GM12878 (cell line): ENCODE data around the gene C1QL4. TPM values are rescaled to one million over a fixed set of nuclear protein-coding genes. Genes with fewer than 3 reads are reported as not detected.

Experiments used
- ATAC-seq: fragments of 200-7000 bp; cut with Tn5 transposase; 3 replicates; pipeline ENCODE4 v1.9.1; 2020; ENCODE audit warnings: mild to moderate bottlenecking, moderate library complexity
- BruUV-seq: library from RNA; stranded (reverse); fragments of 400-500 nt; replicated peaks from 2 replicates; lab custom pipeline; 2021; lab: Mats Ljungman, UMichigan
- CTCF ChIA-PET: fragments of 300-600 bp; sonication (Branson Sonifier 250); formaldehyde crosslinking; extraction: SDS; loops from one replicate; lab custom pipeline; 2021; ENCODE audit warnings: inconsistent platforms; lab: Yijun Ruan, JAX
- POLR2A ChIA-PET: fragments of 350-600 bp; formaldehyde crosslinking; extraction: SDS; loops from one replicate; lab custom pipeline; 2021; ENCODE audit warnings: inconsistent platforms; lab: Charles Lee
- RAD21 ChIA-PET: fragments of 300-600 bp; sonication (Branson Sonifier 250); formaldehyde crosslinking; loops from one replicate; lab custom pipeline; 2023; ENCODE audit warnings: antibody characterized with exemption; ENCODE audit not compliant: unreplicated experiment; lab: Charles Lee
- SMC1A ChIA-PET: fragments of 300-600 bp; sonication (Branson Sonifier 250); formaldehyde crosslinking; loops from one replicate; lab custom pipeline; 2023; ENCODE audit not compliant: unreplicated experiment, uncharacterized antibody; lab: Charles Lee
- DNase-seq: peaks from one replicate; pipeline ENCODE4 v3.0.0-alpha.2; 2011; ENCODE audit warnings: low read depth, low spot score
- FAIRE-seq: peaks from 3 replicates; lab custom pipeline; 2011; peaks lifted over from hg19 to GRCh38; lab: Jason Lieb, UNC
- H2AFZ ChIP-seq: 2 replicates; pipeline ENCODE4 v1.6.0; 2011; ENCODE audit warnings: low read depth, low read length, control low read depth; ENCODE audit not compliant: control insufficient read depth
- H3K27ac ChIP-seq: 2 replicates; pipeline ENCODE4 v1.5.1; 2011; ENCODE audit warnings: control low read depth; ENCODE audit not compliant: control insufficient read depth, insufficient read depth
- H3K27me3 ChIP-seq, 2 experiments: replicated peaks in 1 of 2; 2 replicates each; pipeline versions ENCODE4 v1.6.0 to v1.6.1; 2011; ENCODE audit warnings: low read length in 1 of 2; ENCODE audit not compliant: control insufficient read depth in 2 of 2, insufficient read depth in 2 of 2
- H3K36me3 ChIP-seq, 2 experiments: 2 replicates each; pipeline ENCODE4 v1.5.1; 2011; ENCODE audit warnings: low read length in 1 of 2; ENCODE audit not compliant: control insufficient read depth in 2 of 2, insufficient read depth in 2 of 2
- H3K4me1 ChIP-seq: 2 replicates; pipeline ENCODE4 v1.6.1; 2011; ENCODE audit warnings: mild to moderate bottlenecking, low read length, moderate library complexity, mixed read lengths; ENCODE audit not compliant: control insufficient read depth, insufficient read depth
- H3K4me2 ChIP-seq: 2 replicates; pipeline ENCODE4 v1.6.0; 2011; ENCODE audit warnings: control low read depth; ENCODE audit not compliant: control insufficient read depth, insufficient read depth
- H3K4me3 ChIP-seq: fragments of 200-600 bp; sonication (generic); 2 replicates; pipeline ENCODE4 v1.5.1; 2016
- H3K79me2 ChIP-seq: 2 replicates; pipeline ENCODE4 v1.6.0; 2011; ENCODE audit warnings: low read length; ENCODE audit not compliant: control insufficient read depth, insufficient read depth
- H3K9ac ChIP-seq: 2 replicates; pipeline ENCODE4 v1.8.0; 2011; ENCODE audit warnings: low read length, control low read depth, mixed read lengths; ENCODE audit not compliant: control insufficient read depth, insufficient read depth
- H3K9me3 ChIP-seq: replicated peaks from 3 replicates; pipeline ENCODE4 v1.5.1; 2011; ENCODE audit warnings: mild to moderate bottlenecking, low read length; ENCODE audit not compliant: control insufficient read depth, insufficient read depth
- H4K20me1 ChIP-seq: 2 replicates; pipeline ENCODE4 v1.6.0; 2011; ENCODE audit not compliant: control insufficient read depth, insufficient read depth
- CHD4 ChIP-seq: fragments of 200-600 bp; sonication (generic); IDR thresholded peaks from 2 replicates; pipeline ENCODE4 v1.6.1; 2016; ENCODE audit warnings: mild to moderate bottlenecking
- CREB1 ChIP-seq: IDR thresholded peaks from 2 replicates; pipeline ENCODE4 v1.6.1; 2012; ENCODE audit warnings: low read depth, mild to moderate bottlenecking, inconsistent platforms
- HDAC6 ChIP-seq: fragments of 200-600 bp; sonication (generic); IDR thresholded peaks from one replicate; pipeline ENCODE4 v1.8.0; 2017; ENCODE audit warnings: antibody characterized with exemption; ENCODE audit not compliant: unreplicated experiment
- MXI1 ChIP-seq: fragments of 150-350 bp; IDR thresholded peaks from 2 replicates; pipeline ENCODE4 v1.6.1; 2011; ENCODE audit warnings: low read depth, mild to moderate bottlenecking, inconsistent platforms, low read length, improper control_type of control experiment
- POLR2A ChIP-seq: IDR thresholded peaks from 2 replicates; pipeline ENCODE4 v1.6.1; 2011; ENCODE audit warnings: low read depth, mild to moderate bottlenecking, low read length
- POLR2AphosphoS2 ChIP-seq: IDR thresholded peaks from 2 replicates; pipeline ENCODE4 v1.6.1; 2011; ENCODE audit warnings: low read depth, mild to moderate bottlenecking, low read length, improper control_type of control experiment, moderate library complexity
- POLR2AphosphoS5 ChIP-seq: IDR thresholded peaks from 2 replicates; pipeline ENCODE4 v1.6.1; 2011; ENCODE audit warnings: mild to moderate bottlenecking, low read length, inconsistent platforms
- RBBP5 ChIP-seq: fragments of 200-600 bp; sonication (generic); conservative IDR thresholded peaks from 2 replicates; pipeline ENCODE4 v1.6.1; 2016
- RCOR1 ChIP-seq: conservative IDR thresholded peaks from 2 replicates; pipeline ENCODE4 v1.6.1; 2012; ENCODE audit warnings: low read depth, low read length, improper control_type of control experiment
- TCF12 ChIP-seq: IDR thresholded peaks from 2 replicates; pipeline ENCODE4 v1.6.1; 2011; ENCODE audit warnings: low read depth, mild to moderate bottlenecking, low read length
- TCF7 ChIP-seq: IDR thresholded peaks from 2 replicates; pipeline ENCODE4 v1.6.1; 2014; ENCODE audit warnings: antibody characterized with exemption, borderline replicate concordance
- WRNIP1 ChIP-seq: IDR thresholded peaks from 2 replicates; pipeline ENCODE4 v1.6.1; 2011; ENCODE audit warnings: low read depth, low read length, improper control_type of control experiment, borderline replicate concordance
- ZNF384 ChIP-seq: IDR thresholded peaks from 2 replicates; pipeline ENCODE4 v1.6.1; 2012; ENCODE audit warnings: low read depth, mild to moderate bottlenecking, low read length, improper control_type of control experiment, borderline replicate concordance
- WGBS: methylation state at CpG from one replicate; pipeline ENCODE4 v1.1.6; 2016; ENCODE audit warnings: low lambda C conversion rate; ENCODE audit not compliant: insufficient replicate concordance, insufficient coverage; ENCODE audit errors: missing lambda C conversion rate; 5-methylcytosine and 5-hydroxymethylcytosine counted together
- in situ Hi-C: fragments of 300-500 bp; cut with MboI; formaldehyde crosslinking; loops from 9 replicates; pipeline ENCODE4 v1.14.3; 2018; ENCODE audit warnings: mixed read lengths
- intact Hi-C: fragments of 100-400 bp; cut with micrococcal nuclease; formaldehyde crosslinking; loops from one replicate; pipeline ENCODE4 v1.14.2; 2022; ENCODE audit not compliant: unreplicated experiment
- polyA plus RNA-seq, 11 experiments: library from polyadenylated mRNA; depleted of rRNA in 4 of 11; unstranded in 6 of 11; stranded (reverse) in 5 of 11; fragments of >200 nt; fragmentation: Nextera tagmentation in 4 of 11; fragmentation: Illumina TruSeq in 1 of 11; extraction: Ambion mirVana in 4 of 11; extraction: Trizol in 1 of 11; gene quantifications; 1 replicate in 1 of 11; 2 replicates in 10 of 11; pipeline versions ENCODE4 v1.2.1 to v1.2.3, GENCODE V29; 2011 to 2016; ENCODE audit warnings: inconsistent platforms in 2 of 11, missing spikeins in 2 of 11, low read depth in 1 of 11
- total RNA-seq, 4 experiments: library from RNA; depleted of rRNA in 3 of 4; stranded (reverse); fragments of >200 nt in 3 of 4; fragmentation: Illumina TruSeq in 1 of 4; extraction: Trizol in 1 of 4; gene quantifications; 2 replicates each; pipeline versions ENCODE4 v1.2.1 to v1.2.3, GENCODE V29; 2013 to 2021
- TF ChIP-seq, protein P1 (sequence below): IDR thresholded peaks from 2 replicates; pipeline ENCODE4 v1.6.1; 2012; ENCODE audit warnings: low read depth, low read length, improper control_type of control experiment

C1QL4 gene
- total and polyA plus RNA-seq, 10 of the 15 experiments (the other 5 are each of a cell fraction or from before 2014, with no cell fraction given) = 0.05 TPM; not detected in 9

DNA sequence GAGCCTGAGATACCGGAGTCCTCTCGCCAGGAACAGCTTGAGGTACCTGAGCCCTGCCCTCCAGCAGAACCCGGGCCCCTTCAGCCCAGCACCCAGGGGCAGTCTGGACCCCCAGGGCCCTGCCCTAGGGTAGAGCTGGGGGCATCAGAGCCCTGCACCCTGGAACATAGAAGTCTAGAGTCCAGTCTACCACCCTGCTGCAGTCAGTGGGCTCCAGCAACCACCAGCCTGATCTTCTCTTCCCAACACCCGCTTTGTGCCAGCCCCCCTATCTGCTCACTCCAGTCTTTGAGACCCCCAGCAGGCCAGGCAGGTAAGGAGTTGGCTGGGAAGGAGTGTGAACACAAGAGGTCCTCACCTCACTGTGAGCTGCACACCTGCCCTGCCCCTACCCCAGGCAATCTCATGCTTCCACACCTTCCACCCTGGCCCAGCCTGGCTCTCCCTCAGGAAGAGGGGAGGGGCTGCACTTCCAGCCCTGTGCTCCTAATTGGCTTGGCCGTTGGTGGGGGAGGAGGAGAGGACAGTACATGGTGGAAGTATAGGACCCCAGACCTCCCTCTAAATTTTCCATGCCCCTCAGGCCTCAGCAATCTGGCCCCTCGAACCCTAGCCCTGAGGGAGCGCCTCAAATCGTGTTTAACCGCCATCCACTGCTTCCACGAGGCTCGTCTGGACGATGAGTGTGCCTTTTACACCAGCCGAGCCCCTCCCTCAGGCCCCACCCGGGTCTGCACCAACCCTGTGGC is 6.2 kb downstream of the C1QL4 start:
- Histone ChIP-seq H3K4me3 (no peak overlapping the region), H3K9ac (no peak overlapping the region), H3K4me1 (no peaks in the 10 kb centered on the region), H3K4me2 (no peak overlapping the region), H4K20me1 (no peaks in the 10 kb centered on the region), H3K9me3 (no peaks in the 10 kb centered on the region; the same call in 2 of the 3 replicates), H3K79me2 (no peaks in the 10 kb centered on the region), H2AFZ (no peak overlapping the region), H3K36me3 (peaks cover 7 to 16% of the 10 kb centered on the region in 2 experiments; a peak in 3 of 4 replicates), H3K27me3 (peaks cover 3 to 7% of the 10 kb centered on the region in 2 experiments), H3K27ac (no peak overlapping the region)
- DNase-seq = no peak
- WGBS = 87% methylated on average over 14 of the region's 14 CpGs
- SMC1A ChIA-PET = interaction anchor here (0.6 to 3.2 kb wide), 13 partner anchors 8 to 289 kb away, joined by 3 to 30 read pairs (median 4); partner anchors contain the start of genes DNAJC22 and TROAP
- CTCF ChIA-PET = interaction anchor here (0.6 to 4.3 kb wide), 25 partner anchors 8 to 379 kb away, joined by 3 to 72 read pairs (median 5); partner anchors contain the start of genes DNAJC22, PRPH, SPATS2 and TROAP
- no TSS peak for BruUV-seq
- intact Hi-C loops = no loop called here
- in situ Hi-C loops = no loop called here
- POLR2A ChIA-PET = interaction anchor here (1.4 to 1.9 kb wide), 2 partner anchors 8 to 11 kb away, joined by 9 read pairs; partner anchors contain the start of gene TROAP
- no peak for TF ChIP-seq RCOR1
- no peak for TF ChIP-seq WRNIP1
- 0 out of 2 replicates have a peak, but pooled peaks have one; percentile 37 for TF ChIP-seq POLR2A
- no peak for ATAC-seq
- RAD21 ChIA-PET = interaction anchor here (0.6 to 2.3 kb wide), 14 partner anchors 8 to 293 kb away, joined by 3 to 33 read pairs (median 5); partner anchors contain the start of genes DNAJC22, PRPF40B and TROAP
- FAIRE-seq = no peak

DNA sequence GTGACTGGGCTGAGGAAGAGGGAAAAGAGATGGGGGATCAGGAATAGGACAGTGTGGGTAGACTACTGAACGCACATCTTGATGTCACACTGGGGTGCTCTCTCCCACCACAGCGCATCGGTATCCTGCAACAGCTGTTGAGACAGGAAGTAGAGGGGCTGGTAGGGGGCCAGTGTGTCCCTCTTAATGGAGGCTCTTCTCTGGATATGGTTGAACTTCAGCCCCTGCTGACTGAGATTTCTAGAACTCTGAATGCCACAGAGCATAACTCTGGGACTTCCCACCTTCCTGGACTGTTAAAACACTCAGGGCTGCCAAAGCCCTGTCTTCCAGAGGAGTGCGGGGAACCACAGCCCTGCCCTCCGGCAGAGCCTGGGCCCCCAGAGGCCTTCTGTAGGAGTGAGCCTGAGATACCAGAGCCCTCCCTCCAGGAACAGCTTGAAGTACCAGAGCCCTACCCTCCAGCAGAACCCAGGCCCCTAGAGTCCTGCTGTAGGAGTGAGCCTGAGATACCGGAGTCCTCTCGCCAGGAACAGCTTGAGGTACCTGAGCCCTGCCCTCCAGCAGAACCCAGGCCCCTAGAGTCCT is 6.9 kb downstream of the C1QL4 start:
- TF ChIP-seq TCF7 = no peak
- no peak for TF ChIP-seq ZNF384
- TF ChIP-seq POLR2AphosphoS2 = no peak
- TF ChIP-seq TCF12 = no peak
- no peak for TF ChIP-seq HDAC6
- TF ChIP-seq RBBP5 = no peak
- TF ChIP-seq WRNIP1 = no peak
- no peak for TF ChIP-seq MXI1
- no peak for TF ChIP-seq CHD4
- TF ChIP-seq, protein P1, sequence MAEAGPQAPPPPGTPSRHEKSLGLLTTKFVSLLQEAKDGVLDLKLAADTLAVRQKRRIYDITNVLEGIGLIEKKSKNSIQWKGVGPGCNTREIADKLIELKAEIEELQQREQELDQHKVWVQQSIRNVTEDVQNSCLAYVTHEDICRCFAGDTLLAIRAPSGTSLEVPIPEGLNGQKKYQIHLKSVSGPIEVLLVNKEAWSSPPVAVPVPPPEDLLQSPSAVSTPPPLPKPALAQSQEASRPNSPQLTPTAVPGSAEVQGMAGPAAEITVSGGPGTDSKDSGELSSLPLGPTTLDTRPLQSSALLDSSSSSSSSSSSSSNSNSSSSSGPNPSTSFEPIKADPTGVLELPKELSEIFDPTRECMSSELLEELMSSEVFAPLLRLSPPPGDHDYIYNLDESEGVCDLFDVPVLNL = no peak
- no peak for TF ChIP-seq RCOR1
- TF ChIP-seq CREB1 = no peak
- TF ChIP-seq POLR2AphosphoS5 = no peak
- no peak for DNase-seq
- Histone ChIP-seq H4K20me1 (no peaks in the 10 kb centered on the region), H2AFZ (no peak overlapping the region), H3K27ac (no peak overlapping the region), H3K4me2 (no peak overlapping the region), H3K4me3 (no peak overlapping the region), H3K36me3 (peaks cover 7 to 16% of the 10 kb centered on the region in 2 experiments; a peak in 3 of 4 replicates), H3K9me3 (no peaks in the 10 kb centered on the region), H3K79me2 (no peaks in the 10 kb centered on the region), H3K4me1 (no peaks in the 10 kb centered on the region; the same call in 1 of the 2 replicates), H3K9ac (no peak overlapping the region), H3K27me3 (peaks cover 2% of the 10 kb centered on the region in 2 experiments; a peak in 2 of 4 replicates)
- ATAC-seq = no peak
- SMC1A ChIA-PET = interaction anchor here (3.2 kb wide), 1 partner anchor 28 kb away, joined by 30 read pairs; no protein-coding TSS in a partner anchor
- WGBS = 92% methylated on average over 7 of the region's 7 CpGs
- in situ Hi-C loops = no loop called here
- POLR2A ChIA-PET = interaction anchor here (0.5 kb wide), 1 partner anchor 20 kb away, joined by 3 read pairs; no protein-coding TSS in a partner anchor
- CTCF ChIA-PET = interaction anchor here (0.6 to 4.3 kb wide), 6 partner anchors 18 to 187 kb away, joined by 5 to 72 read pairs (median 6); no protein-coding TSS in a partner anchor
- RAD21 ChIA-PET = interaction anchor here (2.3 kb wide), 1 partner anchor 28 kb away, joined by 33 read pairs; no protein-coding TSS in a partner anchor
- no peak for FAIRE-seq
- BruUV-seq = TSS peak; percentile 57
- intact Hi-C loops = no loop called here
